Stimulated activated CD4-positive, alpha-beta T cell treated with anti-CD3 and anti-CD28 coated beads, TNF-alpha, amount 100 ng/mL, for 4 hours (primary cell): ENCODE results near the gene TMEM218.

Experiments used
- DNase-seq, 3 experiments: peaks; one replicate each; pipeline ENCODE4 v3.0.0-alpha.2; 2020; ENCODE audit warnings: low read depth in 3 of 3

Gene TMEM218

GRCh38 chr11:125129316-125129993 lies 18.0 kb upstream of the TMEM218 start:
- DNase-seq: no peak

- DNase-seq: no peak
Measured at GRCh38 chr11:125128450-125128849, 17.0 kb upstream of the TMEM218 start.

- DNase-seq: no peak
Measured at GRCh38 chr11:125124618-125124992, 13.2 kb upstream of the TMEM218 start.

- no peak for DNase-seq
Measured at GRCh38 chr11:125123947-125124617, 12.7 kb upstream of the TMEM218 start.

- no peak for DNase-seq
Measured at GRCh38 chr11:125123194-125123946, 11.9 kb upstream of the TMEM218 start.

- no peak for DNase-seq
Measured at GRCh38 chr11:125117429-125117828, 6.0 kb upstream of the TMEM218 start.

- DNase-seq: no peak
Measured at GRCh38 chr11:125114518-125114917, 3.1 kb upstream of the TMEM218 start.

- no peak for DNase-seq
Measured at GRCh38 chr11:125112208-125112604, 780 bp upstream of the TMEM218 start.

- DNase-seq: peak in 1 of 3 experiments; percentile 9
Measured at GRCh38 chr11:125111001-125111342, 454 bp downstream of the TMEM218 start.

- no peak for DNase-seq
Measured at GRCh38 chr11:125110506-125110905, 920 bp downstream of the TMEM218 start.

- DNase-seq: no peak
Measured at GRCh38 chr11:125108469-125108868, 3.0 kb downstream of the TMEM218 start.

- DNase-seq: no peak
Measured at GRCh38 chr11:125105926-125106325, 5.5 kb downstream of the TMEM218 start.

GRCh38 chr11:125102510-125102909 lies 8.9 kb downstream of the TMEM218 start:
- DNase-seq: no peak

- DNase-seq: no peak
Measured at GRCh38 chr11:125102025-125102424, 9.4 kb downstream of the TMEM218 start.

GRCh38 chr11:125101596-125101995 lies 9.8 kb downstream of the TMEM218 start:
- DNase-seq: no peak

GRCh38 chr11:125100136-125100535 lies 11.3 kb downstream of the TMEM218 start:
- no peak for DNase-seq

GRCh38 chr11:125094731-125095130 lies 16.7 kb downstream of the TMEM218 start:
- DNase-seq: no peak

- DNase-seq: no peak
Measured at GRCh38 chr11:125093502-125093901, 17.9 kb downstream of the TMEM218 start.

GRCh38 chr11:125092669-125093068 lies 18.8 kb downstream of the TMEM218 start:
- no peak for DNase-seq

GRCh38 chr11:125091877-125092664 lies 19.4 kb downstream of the TMEM218 start:
- no peak for DNase-seq

- no peak for DNase-seq
Measured at GRCh38 chr11:125091247-125091876, 20.1 kb downstream of the TMEM218 start.

GRCh38 chr11:125090816-125091215 lies 20.6 kb downstream of the TMEM218 start:
- DNase-seq: no peak
